ENCODE measurements around the gene TRHDE.

- TF ChIP-seq, protein P1, sequence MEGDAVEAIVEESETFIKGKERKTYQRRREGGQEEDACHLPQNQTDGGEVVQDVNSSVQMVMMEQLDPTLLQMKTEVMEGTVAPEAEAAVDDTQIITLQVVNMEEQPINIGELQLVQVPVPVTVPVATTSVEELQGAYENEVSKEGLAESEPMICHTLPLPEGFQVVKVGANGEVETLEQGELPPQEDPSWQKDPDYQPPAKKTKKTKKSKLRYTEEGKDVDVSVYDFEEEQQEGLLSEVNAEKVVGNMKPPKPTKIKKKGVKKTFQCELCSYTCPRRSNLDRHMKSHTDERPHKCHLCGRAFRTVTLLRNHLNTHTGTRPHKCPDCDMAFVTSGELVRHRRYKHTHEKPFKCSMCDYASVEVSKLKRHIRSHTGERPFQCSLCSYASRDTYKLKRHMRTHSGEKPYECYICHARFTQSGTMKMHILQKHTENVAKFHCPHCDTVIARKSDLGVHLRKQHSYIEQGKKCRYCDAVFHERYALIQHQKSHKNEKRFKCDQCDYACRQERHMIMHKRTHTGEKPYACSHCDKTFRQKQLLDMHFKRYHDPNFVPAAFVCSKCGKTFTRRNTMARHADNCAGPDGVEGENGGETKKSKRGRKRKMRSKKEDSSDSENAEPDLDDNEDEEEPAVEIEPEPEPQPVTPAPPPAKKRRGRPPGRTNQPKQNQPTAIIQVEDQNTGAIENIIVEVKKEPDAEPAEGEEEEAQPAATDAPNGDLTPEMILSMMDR (optimal IDR thresholded peaks at IDR 0.05 in 1 of 3, IDR thresholded peaks at IDR 0.05 in 1 of 3, conservative IDR thresholded peaks at IDR 0.05 in 1 of 3; ENCODE audit: extremely low read depth in 1 of 3, insufficient read depth in 2 of 3, low read length in 3 of 3), result no peak
- TF ChIP-seq EZH2 (IDR thresholded peaks at IDR 0.05; ENCODE audit: low read length), result no peak
Measured at GRCh38 chr12:72228424-72228823, 43.7 kb upstream of the TRHDE start.
